NCI-H2196 (cell line): ENCODE measurements around the gene CUX1.
"Not testable (repeated sequence)": the region's sequence is repeated elsewhere in the genome, so short reads cannot be mapped to it uniquely, and the experiment has no call there.

Experiments
- DNase-seq: peaks from one replicate; lab custom pipeline; 2025; ENCODE audit not compliant: unreplicated experiment; lab: John Stamatoyannopoulos, UW

CUX1 gene

DNA sequence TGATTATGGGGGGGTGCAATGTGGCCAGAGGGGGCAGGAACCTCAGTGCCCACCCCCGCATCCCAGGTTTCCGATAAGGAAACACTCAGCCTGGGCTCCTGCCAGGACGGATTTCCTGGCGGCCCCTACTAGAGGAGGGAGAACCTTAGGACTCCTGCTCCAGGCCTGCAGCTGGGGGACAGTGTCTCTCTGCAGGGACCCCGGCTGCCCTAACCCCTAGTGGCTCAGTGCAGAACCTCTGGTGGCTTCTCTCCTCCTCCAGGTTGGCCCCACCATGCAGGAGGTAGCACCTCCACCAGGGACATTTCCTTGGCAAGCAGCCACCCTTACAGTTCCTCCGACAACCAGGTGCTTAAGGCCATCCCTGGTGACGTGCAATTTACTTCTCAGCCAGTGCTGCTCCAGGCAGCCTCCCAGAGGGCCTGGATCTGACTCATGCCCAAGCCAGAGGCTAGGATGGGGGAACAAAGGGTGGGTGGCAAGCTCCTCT lies 501.1 kb downstream of the CUX1 start:
- peak; percentile 73 for DNase-seq

- DNase-seq, result no peak
These were observed 502.2 kb downstream of the CUX1 start for GRCh38 chr7:102319671-102320070.

GRCh38 chr7:102320181-102320580 lies 502.8 kb downstream of the CUX1 start:
- no peak for DNase-seq

DNA sequence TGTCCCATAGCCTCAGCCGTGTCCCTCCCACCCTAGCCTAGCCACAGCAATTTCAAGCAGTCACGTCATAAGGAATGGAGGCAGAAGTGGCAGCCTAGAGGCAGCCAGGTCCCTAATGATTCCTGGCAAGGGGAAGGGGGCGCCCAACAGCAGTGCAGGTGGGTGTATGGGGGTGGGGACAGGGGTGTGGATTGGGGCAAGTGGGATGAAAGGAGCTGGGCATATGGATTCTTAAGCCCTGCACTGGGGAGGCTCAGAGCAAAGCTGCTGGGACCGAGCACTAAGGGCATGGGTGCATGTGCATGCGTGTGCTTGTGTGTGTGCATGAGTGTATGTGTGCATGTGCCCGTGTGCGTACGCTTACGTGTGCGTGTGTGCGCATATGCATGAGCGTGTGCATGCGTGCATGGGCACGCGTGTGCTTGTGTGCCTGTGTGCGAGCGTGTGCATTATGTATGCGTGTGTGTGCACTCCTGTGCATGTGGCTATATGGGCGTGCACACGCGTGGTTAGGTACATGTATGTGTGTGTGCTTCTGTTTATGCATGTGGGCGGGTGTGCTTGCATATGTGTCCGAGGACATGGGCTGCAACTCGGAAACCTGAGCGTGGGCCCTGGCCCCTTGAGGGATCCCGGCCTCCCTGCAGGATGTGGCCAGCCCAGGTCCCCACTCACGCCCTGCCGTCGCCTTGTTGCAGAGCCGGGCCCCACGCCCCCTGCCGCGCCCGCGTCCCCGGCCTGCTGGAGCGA lies 503.4 kb downstream of the CUX1 start:
- DNase-seq, result no peak

DNA sequence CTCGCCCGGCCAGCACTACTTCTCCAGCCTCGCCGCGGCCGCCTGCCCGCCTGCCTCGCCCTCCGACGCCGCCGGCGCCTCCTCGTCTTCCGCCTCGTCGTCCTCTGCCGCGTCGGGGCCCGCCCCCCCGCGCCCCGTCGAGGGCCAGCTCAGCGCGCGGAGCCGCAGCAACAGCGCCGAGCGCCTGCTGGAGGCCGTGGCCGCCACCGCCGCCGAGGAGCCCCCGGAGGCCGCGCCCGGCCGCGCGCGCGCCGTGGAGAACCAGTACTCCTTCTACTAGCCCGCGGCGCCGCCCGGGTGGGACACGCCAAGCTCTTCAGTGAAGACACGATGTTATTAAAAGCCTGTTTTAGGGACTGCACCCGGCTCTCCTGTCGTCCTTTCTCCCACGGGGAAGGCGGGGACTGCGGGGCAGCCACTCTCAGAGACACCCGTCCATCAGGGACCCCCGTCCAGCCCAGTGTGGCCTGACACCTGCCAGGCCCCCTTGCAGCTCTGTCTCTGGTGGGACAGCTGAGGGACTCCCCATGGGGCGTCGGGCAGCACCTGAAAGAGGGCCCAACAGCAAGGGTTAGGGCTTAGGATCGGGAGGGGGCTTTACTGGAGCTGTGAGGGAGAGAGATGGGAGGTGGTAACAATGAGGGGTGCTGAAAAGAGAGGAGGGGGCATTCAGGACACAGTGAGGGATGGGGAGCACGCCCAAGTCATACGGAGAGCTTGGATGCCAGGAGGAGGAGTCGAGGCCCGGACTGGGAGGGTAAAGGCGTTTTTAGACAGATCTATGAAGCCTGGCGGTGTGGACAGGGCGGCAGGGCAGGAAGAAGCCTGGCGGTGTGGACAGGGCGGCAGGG lies 504.1 kb downstream of the CUX1 start:
- no peak for DNase-seq

GRCh38 chr7:102322202-102322715 lies 504.8 kb downstream of the CUX1 start:
- no peak for DNase-seq

DNA sequence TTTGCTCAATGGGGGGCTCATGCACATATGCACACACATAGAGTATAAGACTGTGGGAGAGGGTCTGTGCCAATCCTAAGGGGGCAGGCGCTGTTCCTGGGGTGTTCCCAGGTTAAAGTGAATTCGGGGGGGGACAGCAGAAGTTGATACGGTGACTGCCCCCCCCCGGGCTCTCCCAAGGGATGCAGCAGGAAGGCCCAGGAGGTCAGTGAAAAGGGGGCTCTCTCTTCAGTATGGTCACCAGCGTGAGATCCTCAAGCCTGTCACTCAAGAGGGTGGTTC lies 506.4 kb downstream of the CUX1 start:
- no peak for DNase-seq

GRCh38 chr7:102325106-102325505 lies 507.7 kb downstream of the CUX1 start:
- DNase-seq, result not testable (repeated sequence)

GRCh38 chr7:102326157-102326889 lies 508.9 kb downstream of the CUX1 start:
- DNase-seq, result no peak

DNA sequence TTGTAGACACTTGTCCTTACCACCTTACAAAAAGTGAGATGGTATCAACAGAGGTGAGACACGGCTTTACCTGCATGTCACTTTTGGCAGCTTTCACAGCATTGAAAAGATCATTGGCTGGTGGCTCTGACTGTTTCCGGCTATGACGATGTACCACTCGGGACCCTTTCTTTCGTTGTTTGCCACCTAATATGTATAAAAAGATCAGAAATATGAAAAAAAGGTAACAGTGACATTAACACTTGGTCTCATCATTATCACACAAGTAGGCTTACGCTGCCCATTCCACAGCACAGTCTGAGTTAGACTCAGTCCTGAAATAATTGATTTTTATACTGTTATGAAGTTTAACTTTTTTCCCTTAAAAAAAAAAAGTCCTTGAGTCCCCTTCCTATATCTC lies 509.8 kb downstream of the CUX1 start:
- not testable (repeated sequence) for DNase-seq

GRCh38 chr7:102328863-102329262 lies 511.4 kb downstream of the CUX1 start:
- not testable (repeated sequence) for DNase-seq

DNA sequence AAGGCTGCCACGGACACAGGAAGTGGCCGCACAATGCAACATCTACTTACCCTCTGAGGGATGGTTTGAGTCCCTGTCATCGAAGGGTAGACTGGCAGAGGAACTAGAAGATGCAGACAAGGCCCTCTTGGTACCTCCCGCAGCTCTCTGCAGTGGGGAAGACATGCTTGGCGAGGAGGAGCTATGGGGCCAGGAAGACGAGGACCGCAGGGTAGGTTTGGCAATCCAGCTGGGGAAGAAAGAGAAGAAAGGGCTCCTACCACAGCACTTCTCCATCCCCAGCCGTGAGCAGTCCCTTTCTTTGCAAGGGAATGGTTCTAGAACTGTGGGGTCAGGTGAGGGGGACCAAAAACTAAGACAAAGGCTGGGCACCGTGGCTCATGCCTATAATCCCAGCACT lies 511.9 kb downstream of the CUX1 start:
- DNase-seq, result not testable (repeated sequence)

- DNase-seq, result not testable (repeated sequence)
These were observed 513.4 kb downstream of the CUX1 start for GRCh38 chr7:102330666-102331460.
